GM21717 (cell line): Measurements from ENCODE around the gene CRYBB3.
"Not testable (repeated sequence)": the region's sequence is repeated elsewhere in the genome, so short reads cannot be mapped to it uniquely, and the experiment has no call there.

Experiments
- ATAC-seq: cut with Tn5 transposase; IDR thresholded peaks from one replicate; pipeline ENCODE4 v1.9.1; 2021; ENCODE audit warnings: mild to moderate bottlenecking, moderate library complexity; ENCODE audit not compliant: unreplicated experiment

The CRYBB3 gene

DNA sequence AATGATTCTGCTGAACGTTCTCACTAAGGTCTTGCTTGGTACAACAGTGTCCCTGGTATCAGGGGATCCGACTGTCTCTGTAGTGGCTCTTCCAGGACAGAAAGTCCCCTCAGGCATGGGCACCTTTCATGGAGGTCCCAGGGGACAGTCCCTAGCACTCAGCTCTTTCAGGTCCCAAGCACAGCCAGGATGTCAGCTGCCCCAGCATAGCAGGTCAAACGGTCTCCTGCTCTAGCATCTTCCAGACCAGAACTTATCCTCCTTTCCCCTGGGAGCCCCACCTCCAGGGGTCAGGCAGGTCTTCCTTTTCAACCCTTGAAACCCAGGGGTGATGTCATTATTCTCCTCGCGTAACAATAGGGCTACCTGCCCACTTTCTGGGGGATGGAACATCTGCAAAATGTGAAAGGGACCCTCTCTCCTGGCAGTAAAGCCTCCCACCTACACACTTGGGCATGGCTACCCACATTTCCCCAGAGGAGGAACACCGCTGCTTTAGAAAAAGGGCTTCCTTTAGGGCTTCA lies 24.7 kb upstream of the CRYBB3 start:
- no peak for ATAC-seq

DNA sequence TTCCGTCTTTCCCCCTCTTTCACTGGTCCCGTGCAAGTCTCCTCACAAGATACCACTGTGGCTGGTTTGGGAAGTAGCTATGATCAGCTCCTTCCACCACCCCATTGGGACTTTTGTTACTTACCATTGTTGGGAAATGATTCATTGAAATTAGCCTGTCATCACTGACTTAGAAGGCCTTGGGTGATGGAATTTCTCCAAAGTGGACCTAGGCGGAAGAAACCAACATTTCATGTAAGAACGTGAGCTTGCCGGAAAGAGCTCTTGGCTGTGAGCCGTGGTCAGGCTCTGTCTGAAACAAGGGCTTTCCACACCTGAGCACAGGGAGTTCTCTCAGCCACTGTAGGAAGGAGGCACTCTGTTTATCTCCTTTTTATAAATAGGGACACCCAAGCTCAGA lies 23.5 kb upstream of the CRYBB3 start:
- ATAC-seq = no peak

DNA sequence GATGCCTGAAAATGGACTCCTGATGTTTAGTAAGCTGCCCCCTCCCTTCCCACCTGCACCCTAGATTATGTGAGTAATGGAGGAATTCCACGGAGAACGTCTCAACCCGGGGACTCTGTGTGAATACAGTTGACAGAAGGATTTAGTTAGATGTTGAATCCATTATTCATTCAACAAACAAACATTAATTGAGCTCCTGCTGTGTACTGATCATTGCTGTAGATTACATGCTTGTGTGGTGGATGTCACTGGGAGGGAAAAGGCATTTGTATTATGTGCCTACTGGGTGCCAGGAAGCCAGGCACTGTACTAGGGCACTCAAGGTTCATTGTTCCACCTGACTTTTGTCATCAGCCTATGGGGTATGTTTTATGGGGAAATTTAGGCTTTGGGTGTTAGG lies 22.9 kb upstream of the CRYBB3 start:
- no peak for ATAC-seq

DNA sequence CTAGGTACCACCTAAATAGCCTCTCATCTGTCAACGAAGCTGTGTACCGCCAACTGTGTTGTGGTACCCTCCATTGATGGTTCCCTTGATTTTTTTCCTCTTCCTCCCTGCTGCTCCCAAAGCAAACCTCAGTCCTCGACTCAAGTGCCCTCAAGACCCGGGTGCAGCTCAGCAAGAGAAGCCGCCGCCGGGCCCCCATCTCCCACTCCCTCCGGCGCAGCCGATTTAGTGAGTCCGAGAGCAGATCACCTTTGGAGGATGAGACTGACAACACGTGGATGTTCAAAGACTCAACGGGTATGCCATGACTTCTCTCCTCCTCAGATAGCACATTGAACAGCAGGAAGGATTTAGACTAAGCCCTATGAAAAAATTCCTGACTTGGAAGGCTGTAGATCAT lies 22.4 kb upstream of the CRYBB3 start:
- ATAC-seq = no peak

DNA sequence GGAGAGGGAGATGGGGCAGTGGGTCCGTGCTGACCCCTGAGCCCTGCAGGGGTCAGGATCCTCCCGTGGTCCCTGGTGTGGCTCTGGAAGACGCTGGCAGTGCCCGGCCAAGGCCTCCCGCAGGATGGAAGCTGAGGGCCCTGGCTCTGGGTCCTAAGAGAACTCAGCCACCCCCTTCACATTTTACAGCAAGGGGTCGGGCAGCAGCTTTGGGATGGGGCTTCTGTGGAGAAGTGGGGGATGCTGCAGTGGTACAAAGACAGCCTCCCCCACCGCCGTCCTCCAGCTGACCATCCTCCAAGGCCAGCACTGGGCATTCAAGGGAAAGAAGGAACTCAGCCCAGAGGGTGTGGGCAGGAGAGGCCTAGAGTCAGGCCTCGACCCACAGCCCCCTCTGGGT lies 21.8 kb upstream of the CRYBB3 start:
- no peak for ATAC-seq

DNA sequence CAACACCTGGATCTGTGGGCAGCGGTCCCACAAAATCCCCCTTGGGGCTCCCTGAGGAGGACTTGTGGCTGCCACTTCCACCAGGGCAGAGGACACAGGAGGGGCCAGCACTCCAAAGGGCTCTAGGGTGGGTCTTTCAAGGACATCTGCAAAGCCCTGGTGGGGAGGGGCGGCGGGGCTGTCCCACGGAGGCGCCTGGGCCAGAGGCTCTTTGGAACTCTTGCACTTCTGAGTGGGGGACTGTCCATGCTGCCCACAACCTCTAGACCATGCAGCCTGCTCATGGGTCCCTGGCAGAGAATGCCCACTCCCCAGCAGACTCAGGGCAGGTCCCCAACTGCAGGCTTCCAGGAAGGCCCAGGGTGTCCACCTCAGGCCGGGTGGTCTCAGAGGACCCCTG lies 21.3 kb upstream of the CRYBB3 start:
- not testable (repeated sequence) for ATAC-seq

DNA sequence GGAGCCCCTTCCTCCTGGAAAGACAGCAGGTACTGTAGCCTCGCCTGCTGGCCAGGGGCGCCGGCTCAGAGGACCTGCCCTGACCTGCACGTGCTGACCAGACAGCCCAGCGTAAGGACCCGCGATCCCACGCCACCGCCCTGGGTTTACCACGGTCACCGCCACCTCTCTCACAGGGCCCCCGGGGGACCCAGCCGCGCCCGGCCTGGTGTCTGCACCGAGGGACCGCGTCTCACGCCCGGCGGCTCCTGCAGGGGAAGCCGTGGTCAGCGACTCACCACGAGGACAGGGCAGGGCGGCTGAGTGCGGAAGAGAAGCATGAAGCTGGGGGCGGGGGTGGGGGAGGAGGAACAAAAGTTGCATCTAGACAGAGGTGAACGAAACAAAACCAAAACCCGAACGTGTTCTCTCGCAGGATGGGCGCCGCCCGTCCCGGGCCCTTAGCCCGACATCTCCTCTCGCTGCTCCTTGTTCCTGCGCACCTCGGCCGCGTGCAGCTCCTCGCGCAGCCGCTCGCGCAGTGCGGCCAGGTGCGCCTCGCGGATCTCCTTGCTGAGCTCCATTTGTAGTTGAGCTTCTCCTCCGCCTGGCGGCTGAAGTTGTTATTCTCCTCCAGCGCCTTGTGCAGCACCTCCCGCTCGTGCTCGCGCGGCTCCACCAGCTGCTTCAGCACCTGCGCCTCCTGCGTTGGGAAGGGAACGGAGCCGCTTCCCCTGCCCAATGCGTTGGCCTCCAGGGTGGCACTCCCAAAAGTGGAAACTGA lies 20.6 kb upstream of the CRYBB3 start:
- not testable (repeated sequence) for ATAC-seq

DNA sequence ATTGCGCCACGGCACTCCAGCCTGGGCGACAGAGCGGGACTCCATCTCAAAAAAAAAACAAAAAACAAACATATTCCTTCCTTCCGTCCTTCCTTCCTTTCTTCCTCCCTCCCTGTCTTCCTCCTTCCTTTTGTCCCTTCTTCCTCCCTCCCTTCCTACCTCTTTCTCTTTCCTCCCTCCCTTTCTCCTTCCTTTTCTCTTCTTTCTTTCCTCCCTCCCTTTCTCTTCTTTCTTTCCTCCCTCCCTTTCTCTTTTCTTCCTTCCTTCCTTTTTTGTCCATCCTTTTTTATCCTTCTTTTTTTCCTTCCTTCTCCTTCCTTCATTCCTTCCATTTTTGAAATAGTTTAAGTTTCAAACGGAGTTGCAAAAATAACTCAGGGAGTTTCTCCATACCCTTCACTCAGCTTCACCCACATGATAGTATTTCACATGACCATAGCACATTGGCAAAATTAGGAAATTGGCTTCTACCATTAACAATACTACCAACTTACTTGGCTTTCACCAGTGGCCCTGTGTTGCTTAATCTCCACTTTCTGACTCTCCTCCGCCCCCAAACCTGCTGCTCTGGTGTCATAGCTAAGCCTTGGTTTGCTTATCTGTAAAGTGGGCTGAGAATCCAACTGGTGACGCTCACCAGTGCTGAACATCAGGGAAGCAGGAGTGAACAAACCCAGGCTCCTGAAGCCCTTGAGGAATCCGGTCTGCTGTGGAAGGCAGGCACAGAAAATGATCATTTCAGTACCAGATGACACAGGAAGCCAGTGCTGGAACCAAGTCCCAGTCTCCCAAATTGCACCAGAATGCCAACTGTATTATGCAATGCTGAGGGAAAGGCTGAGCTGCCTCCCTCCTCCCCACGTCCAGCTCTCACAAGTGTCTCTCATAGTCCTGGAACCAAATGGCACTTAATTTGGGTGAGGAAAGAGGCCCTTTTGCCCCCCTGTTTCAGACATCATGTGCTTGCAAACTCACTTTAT lies 17.2 kb upstream of the CRYBB3 start:
- ATAC-seq = no peak

DNA sequence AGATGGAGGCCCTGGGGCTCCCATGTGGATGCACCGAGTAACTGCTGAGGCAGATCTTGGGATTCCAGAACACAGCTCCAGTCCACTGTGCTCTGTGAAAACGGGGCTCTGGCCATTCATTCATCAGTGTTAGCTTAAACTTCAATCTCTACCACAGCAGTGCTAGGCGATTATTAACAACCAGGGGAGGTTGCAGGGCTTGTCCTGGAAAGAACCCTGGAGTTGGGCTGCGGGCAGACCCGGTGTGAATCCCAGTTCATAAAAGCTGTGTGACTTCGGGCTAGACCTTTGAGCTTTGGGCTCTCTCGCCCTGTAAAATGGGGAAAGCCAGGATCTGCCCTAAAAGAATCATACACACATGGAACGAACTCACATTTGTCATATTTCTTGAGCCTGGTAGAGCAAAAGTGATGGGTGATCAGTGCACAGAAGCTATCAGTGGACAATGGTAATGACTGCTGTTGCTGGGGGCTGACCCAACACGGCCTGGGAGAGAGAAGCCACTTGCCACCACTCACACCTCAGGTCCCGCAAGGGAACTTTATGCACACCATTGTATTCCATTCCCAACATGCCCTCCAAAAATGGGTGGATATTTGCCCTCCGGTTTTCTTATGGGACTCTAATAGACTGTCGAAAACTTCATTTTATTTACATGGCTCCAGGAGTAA lies 15.6 kb upstream of the CRYBB3 start:
- no peak for ATAC-seq

DNA sequence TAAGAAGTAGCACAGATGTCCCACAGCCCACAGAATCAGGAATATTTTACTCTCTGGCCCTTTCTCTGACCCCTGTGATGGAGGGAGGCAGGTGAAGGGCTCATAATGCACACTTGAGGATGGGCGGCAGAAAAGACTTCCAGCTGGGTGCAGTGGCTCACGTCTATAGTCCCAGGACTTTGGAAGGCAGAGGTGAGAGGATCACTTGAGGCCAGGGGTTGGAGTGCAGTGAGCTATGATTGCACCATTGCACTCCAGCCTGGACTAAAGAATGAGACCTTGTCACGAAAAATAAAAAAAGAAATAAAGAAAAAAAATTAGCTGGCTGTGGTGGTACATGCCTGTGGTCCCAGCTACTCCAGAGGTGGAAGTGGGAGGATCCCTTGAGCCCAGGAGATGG lies 13.5 kb upstream of the CRYBB3 start:
- no peak for ATAC-seq

DNA sequence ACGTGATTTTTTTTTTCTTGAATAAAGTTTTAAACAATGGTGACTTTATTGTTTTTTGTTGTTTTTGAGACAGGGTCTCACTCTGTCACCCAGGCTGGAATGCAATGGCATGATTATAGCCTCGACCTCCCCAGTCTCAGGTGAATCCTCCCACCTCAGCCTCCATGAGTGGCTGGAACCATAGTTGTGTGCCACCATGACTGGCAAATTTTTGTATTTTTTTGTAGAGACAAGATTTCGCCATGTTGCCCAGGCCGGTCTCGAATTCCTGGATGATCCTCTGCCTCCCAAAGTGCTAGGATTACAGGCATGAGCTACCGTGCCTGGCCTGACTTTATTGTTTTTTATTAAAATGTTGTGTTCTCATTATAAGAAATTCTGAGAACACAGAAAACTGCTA lies 12.2 kb upstream of the CRYBB3 start:
- no peak for ATAC-seq

DNA sequence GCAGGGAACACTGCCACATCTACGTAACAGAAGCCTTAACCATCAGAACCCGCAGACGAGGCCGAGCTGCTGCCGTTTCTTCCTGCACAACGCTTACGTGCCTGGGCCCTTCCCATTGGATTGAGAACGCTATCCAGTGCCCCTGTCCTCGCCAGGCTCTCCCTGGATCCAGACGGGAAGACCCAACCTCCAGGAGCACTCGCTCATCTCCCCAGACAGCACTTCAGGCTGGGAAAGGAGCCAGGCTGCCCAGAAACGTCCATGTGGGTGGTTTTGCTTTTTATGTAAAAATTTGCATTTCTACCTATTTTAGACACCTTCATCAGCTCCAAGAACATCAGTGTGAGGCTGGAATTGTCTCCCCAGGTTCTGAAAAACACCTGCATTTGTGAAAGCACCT lies 7.3 kb upstream of the CRYBB3 start:
- ATAC-seq = no peak

DNA sequence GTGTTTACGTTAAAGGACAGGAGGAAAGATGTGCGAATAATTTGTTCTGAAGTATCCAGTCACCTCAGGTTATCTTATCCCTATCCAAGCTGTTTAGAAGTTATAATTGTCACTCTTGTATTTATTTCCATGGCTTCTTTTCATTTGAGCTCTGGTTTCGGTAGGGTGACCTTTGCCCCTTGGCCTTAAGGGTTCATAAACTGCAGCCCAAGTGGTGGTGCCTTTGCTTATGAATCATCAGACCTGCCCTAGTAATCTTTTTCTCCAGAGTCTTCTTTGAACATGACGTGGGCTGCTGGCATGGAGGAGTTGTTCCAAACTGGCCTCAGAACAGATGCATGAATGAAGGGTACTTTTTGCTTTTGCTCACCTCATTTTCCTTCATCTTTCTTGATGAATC lies 6.5 kb upstream of the CRYBB3 start:
- ATAC-seq = no peak

DNA sequence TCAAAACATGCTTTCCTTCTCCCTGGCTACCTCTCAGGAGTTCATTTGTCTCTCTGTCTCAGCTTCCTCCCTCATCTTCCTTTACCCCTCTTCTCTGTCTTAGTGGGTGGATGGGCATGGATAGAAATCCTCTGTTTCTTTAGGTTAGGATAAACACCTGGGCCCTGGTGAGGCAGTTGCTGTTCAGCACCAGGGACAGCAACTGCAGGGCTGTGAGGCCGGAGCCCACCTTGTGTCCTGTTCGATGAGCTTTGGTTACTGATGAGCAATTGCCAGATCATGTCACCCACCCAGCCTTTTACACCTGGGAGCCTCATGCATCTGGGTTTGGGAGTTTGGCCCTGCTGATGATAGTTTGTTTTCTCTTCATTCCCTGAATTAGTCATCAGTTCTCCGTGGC lies 6.1 kb upstream of the CRYBB3 start:
- no peak for ATAC-seq

DNA sequence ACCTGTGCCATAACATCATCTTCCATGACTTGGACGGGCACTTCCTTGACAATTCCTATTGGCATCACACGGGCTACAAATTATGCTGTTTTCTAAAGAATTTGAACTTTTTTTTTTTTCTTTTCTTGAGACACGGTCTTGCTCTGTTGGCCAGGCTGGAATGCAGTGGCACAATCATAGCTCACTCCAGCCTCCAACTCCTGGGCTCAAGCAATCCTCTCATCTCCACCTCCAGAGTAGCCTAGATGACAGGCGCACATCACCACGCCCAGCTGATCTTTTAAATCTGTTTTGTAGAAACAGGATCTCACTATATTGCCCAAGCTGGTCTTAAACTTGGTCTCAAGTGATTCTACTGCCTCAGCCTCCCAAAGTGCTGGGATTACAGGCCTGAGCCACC lies 3.3 kb upstream of the CRYBB3 start:
- ATAC-seq = no peak

DNA sequence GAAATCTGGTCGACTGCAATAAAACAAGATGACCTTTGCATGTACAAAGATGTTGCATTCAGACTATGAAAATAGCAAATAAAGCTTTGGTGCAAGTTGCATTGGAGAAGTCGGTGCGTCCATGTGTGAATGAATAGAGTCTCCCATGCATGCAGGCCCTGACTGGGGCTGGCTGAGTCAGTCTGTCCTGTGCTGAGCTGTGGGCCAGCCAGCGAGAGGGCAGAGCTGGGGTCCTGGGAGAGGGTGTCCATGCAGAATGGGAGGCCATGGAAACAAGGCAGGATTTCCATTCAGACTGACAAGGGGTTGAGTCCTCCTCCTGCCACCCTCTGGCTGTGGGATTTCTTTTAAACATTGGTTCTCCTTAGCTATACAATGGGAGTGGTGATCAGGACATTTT lies 2.3 kb upstream of the CRYBB3 start:
- no peak for ATAC-seq

DNA sequence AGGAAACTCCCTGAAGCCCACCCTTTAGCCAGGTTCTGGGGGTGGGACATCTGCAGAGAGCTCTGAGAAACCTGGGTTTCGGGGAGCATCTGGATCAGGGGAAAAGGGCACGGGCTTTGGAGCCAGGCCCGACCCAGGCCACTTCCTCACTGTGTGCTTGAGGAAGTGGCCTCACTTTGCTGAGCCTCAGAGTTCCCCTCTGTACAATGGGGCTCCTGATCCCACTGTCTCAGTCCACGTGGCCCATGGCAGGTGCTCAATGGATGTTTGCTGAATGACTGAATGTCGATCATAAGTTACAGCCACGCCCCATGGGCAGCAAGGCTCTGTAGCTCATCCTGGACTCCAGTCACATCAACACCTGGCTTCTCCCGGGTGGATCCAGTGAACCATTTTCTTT lies 1.3 kb downstream of the CRYBB3 start:
- ATAC-seq = no peak

DNA sequence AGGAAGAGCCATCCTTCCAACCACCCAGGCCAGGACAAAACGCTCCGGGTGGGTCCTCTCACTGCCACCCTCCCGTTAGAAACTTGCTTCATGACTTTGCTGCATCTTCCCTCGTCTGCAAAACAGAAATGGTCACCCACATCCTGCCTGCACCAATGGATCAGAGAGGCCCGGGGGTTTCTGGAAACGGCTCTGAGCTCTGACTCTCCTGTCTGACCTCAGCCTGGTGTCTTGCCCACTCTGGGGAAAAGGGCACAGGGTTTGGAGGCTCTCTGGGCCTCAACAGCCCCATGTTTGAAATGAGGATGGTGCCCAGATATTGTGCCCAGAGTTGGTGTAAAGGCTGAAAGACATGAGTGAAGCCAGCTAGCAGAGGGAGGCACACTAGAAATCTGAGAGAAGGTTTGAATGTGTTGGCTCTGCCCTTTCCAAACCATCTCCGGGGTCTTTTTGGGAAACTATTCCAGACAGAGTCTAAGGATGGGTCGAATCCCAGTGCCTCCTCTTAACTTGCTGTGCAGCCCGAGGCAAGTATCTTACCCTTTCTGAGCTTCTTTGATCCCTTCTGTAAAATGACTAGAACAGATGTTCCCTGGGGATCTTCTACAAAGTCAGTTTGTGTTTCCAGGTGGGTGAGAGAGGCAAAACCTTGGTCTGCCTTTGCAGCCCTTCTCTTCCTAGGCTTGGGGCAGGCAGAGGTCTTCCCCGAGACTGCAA lies 2.1 kb downstream of the CRYBB3 start:
- no peak for ATAC-seq

DNA sequence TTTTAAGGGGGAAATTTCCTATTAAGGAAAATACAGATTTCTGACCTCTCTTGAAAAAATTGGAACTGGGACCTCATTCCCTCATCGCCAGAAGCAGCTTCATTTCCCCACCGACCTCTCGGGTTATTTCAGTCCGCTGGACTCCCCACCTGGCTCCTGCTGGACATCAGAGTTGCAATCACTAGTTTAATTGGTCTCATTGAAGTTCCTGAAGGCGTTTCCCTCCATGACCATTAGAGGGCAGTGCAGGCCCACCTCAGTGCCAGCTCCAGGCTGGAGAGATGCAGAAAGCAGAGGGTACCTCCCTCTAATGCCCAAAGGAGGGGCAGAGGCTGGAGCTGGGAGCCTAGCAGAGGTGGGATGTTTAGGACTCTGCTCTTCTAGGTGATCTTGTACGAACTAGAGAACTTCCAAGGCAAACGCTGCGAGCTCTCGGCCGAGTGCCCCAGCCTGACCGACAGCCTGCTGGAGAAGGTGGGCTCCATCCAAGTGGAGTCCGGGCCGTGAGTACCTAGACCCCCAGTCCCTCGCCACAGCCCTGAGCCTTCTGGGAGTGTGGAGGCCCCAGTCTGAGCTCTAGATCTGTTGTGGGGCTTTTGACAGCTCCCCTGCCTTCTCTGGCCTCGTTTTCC lies 2.7 kb downstream of the CRYBB3 start:
- ATAC-seq = no peak

DNA sequence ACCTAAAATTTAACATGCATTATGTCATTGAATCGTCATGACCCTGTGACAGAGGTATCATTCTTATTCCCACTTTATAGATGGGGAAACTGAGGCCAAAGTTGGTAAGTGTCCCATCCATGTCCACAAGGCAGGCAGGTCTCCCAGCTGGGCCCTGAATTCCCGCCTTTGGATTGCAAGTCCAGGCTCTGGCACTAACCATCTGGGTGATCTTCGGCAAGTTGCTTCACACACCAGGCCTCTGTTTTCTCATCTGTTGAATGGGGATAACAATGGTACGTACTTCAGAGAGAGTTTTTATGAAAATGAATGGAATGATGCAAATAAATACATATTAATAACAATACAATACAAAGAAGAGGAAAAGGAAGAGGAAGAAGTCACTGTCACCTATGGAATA lies 3.4 kb downstream of the CRYBB3 start:
- no peak for ATAC-seq
